Measurements from ENCODE around the gene CRABP2. TPM values are rescaled to one million over a fixed set of nuclear protein-coding genes. Genes with fewer than 3 reads are reported as not detected.

The CRABP2 gene
- total and polyA plus RNA-seq, 2 donors (not counting 3 experiments of a cell fraction or from before 2014, with no cell fraction given) = 0.32 to 1.0 TPM

DNA sequence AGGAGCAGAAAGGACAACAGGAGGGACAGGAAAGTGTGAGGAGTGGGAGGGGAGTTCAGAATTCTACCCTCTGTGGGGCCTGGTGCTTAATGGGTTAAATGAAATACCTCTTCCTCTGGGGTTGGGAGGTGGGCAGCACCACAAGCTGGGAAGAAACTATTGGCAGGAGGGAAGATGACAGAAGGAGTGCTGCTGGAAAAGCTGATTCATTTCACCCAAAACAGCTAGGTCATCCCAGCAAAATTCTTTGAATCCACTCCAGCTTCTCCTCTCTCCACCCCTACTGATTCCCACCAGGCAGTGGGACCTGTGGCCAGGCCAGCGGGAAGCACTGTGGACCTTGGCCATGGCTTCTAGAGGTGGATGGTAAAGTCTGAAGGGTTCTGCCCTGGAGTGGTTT, 50.7 kb downstream of the CRABP2 start:
- FAIRE-seq (no peak), DNase-seq (ENCODE audit: low read depth, low spot score) (no peak)
- Histone ChIP-seq H4K20me1 (replicated peaks; ENCODE audit: control insufficient read depth, extremely low read depth, insufficient read depth, low read length) (no peaks in the 10 kb centered on the region), H3K36me3 (ENCODE audit: control insufficient read depth in 2 of 2, extremely low read depth in 1 of 2, insufficient read depth in 2 of 2, low read length in 2 of 2) (no peaks in the 10 kb centered on the region), H3K9ac (replicated peaks; ENCODE audit: extremely low read depth, insufficient read depth, low read length) (no peak overlapping the region), H3K27ac (ENCODE audit: insufficient read depth, low read depth, low read length) (no peak overlapping the region), H3K9me3 (replicated peaks; ENCODE audit: control insufficient read depth, insufficient read depth, low read length) (no peaks in the 10 kb centered on the region), H3K4me3 (replicated peaks in 1 of 3; ENCODE audit: insufficient read depth in 1 of 3, low read depth in 1 of 3, low read length in 3 of 3) (no peak overlapping the region), H2AFZ (ENCODE audit: low read depth, low read length) (no peak overlapping the region), H3K79me2 (ENCODE audit: control insufficient read depth, insufficient read depth, low read length) (no peaks in the 10 kb centered on the region), H3K4me1 (ENCODE audit: control insufficient read depth, extremely low read depth, insufficient read depth, low read length) (peaks cover 20% of the 10 kb centered on the region), H3K4me2 (ENCODE audit: insufficient read depth, low read length) (no peak overlapping the region), H3K27me3 (ENCODE audit: control insufficient read depth in 2 of 2, insufficient read depth in 2 of 2, low read length in 2 of 2) (peaks cover 3 to 9% of the 10 kb centered on the region in 2 experiments), H3K9me1 (replicated peaks; ENCODE audit: control insufficient read depth, extremely low read depth, insufficient read depth, low read length) (no peaks in the 10 kb centered on the region)
- intact Hi-C loops (cut with micrococcal nuclease) = no loop called here
- no TSS peak for BruUV-seq (replicated peaks)
- ChIA-PET CTCF (interaction anchor here (1.0 to 8.7 kb wide), 5 partner anchors 9 to 34 kb away, joined by 3 to 237 read pairs (median 6); partner anchors contain the start of gene HAPLN2), POLR2A (no interaction called here)
- dilution Hi-C loops (cut with MboI; ENCODE audit: extremely low pct_ligation_motif_present, low sequenced_read_pairs) = no loop called here
- TF ChIP-seq CTCF (IDR thresholded peaks at IDR 0.05; ENCODE audit: extremely low read depth in 1 of 2, insufficient read depth in 1 of 2, low read depth in 1 of 2, low read length in 2 of 2) (no peak), POLR2AphosphoS5 (IDR thresholded peaks at IDR 0.05; ENCODE audit: insufficient read depth, low read depth, low read length) (no peak), MAX (IDR thresholded peaks at IDR 0.05; ENCODE audit: insufficient read depth, insufficient read length) (no peak), JUN (IDR thresholded peaks at IDR 0.05; ENCODE audit: borderline replicate concordance, insufficient read depth, insufficient read length, low read depth) (no peak), GATA2 (IDR thresholded peaks at IDR 0.05; ENCODE audit: insufficient read depth, insufficient read length, low read depth, low read length) (no peak), EZH2 (IDR thresholded peaks at IDR 0.05; ENCODE audit: borderline replicate concordance, low read depth, low read length, severe bottlenecking) (no peak), POLR2A (IDR thresholded peaks at IDR 0.05; ENCODE audit: low read depth, low read length) (no peak)

Measured in endothelial cell of umbilical vein (primary cell).